K562 (cell line): ENCODE measurements around the gene CSNK1A1. TPM values are rescaled to one million over a fixed set of nuclear protein-coding genes. Genes with fewer than 3 reads are reported as not detected.

ENCODE experiments used
- BCL6 ChIP-seq: fragments of 250-450 bp; sonication (Bioruptor Pico); IDR thresholded peaks from 2 replicates; pipeline ENCODE4 v1.4.0; 2020
- CEBPB ChIP-seq: fragments of 450-650 bp; IDR thresholded peaks from 2 replicates; pipeline ENCODE4 v1.6.1; 2016; ENCODE audit warnings: missing genetic modification characterization, missing compliant biosample characterization
- FOS ChIP-seq: IDR thresholded peaks from 3 replicates; pipeline ENCODE4 v1.6.1; 2011; ENCODE audit not compliant: insufficient read length; ENCODE audit errors: extremely low read depth
- FOSL1 ChIP-seq: fragments of 200-800 bp; sonication (Bioruptor generic); conservative IDR thresholded peaks from 2 replicates; pipeline ENCODE4 v1.6.1; 2016; ENCODE audit warnings: missing genetic modification characterization, missing compliant biosample characterization
- FOXJ2 ChIP-seq: fragments of 200-800 bp; sonication (Bioruptor generic); IDR thresholded peaks from 2 replicates; pipeline ENCODE4 v1.6.1; 2016; ENCODE audit warnings: missing genetic modification characterization, missing compliant biosample characterization
- MECOM ChIP-seq: fragments of 250-450 bp; sonication (Bioruptor Pico); IDR thresholded peaks from 2 replicates; pipeline ENCODE4 v1.8.0; 2022; ENCODE audit warnings: inconsistent platforms
- MEF2D ChIP-seq: conservative IDR thresholded peaks from 2 replicates; pipeline ENCODE4 v1.6.1; 2016; ENCODE audit warnings: low read depth, missing genetic modification characterization, missing compliant biosample characterization
- PTBP1 ChIP-seq: fragments of 200-400 bp; formaldehyde crosslinking; IDR thresholded peaks from 2 replicates; pipeline ENCODE4 v1.6.1; 2017; ENCODE audit warnings: low read depth, low read length
- RUNX1 ChIP-seq: sonication (generic); IDR thresholded peaks from 2 replicates; pipeline ENCODE4 v1.6.1; 2016; ENCODE audit warnings: antibody characterized with exemption, low read depth
- ZNF316 ChIP-seq: fragments of 450-650 bp; IDR thresholded peaks from 2 replicates; pipeline ENCODE4 v1.6.1; 2016
- polyA plus RNA-seq, 8 experiments: library from polyadenylated mRNA; depleted of rRNA in 4 of 8; stranded (reverse) in 5 of 8; unstranded in 3 of 8; fragments of >200 nt; fragmentation: Nextera tagmentation in 2 of 8; fragmentation: Illumina TruSeq in 1 of 8; extraction: Ambion mirVana in 2 of 8; extraction: Trizol in 1 of 8; gene quantifications; 2 replicates each; pipeline versions ENCODE4 v1.2.1 to v1.2.3, GENCODE V29; 2011 to 2014; ENCODE audit warnings: inconsistent platforms in 1 of 8, missing spikeins in 1 of 8
- total RNA-seq, 7 experiments: library from RNA; depleted of rRNA in 6 of 7; stranded (reverse); fragments of >200 nt in 6 of 7; fragmentation: Illumina TruSeq in 2 of 7; extraction: Trizol in 2 of 7; gene quantifications; 2 replicates each; pipeline versions ENCODE4 v1.2.1 to v1.2.3, GENCODE V29; 2011 to 2021; ENCODE audit warnings: low replicate concordance in 1 of 7
- TF ChIP-seq, protein P1 (sequence below), 2 experiments: fragments of 450-650 bp; IDR thresholded peaks; 2 replicates each; pipeline ENCODE4 v1.6.1; 2016
- TF ChIP-seq, protein P2 (sequence below): fragments of 250-450 bp; sonication (Bioruptor Pico); IDR thresholded peaks from 2 replicates; pipeline ENCODE4 v1.5.0; 2021
- TF ChIP-seq, protein P3 (sequence below): fragments of 450-650 bp; IDR thresholded peaks from 2 replicates; pipeline ENCODE4 v1.6.1; 2018; ENCODE audit not compliant: partially characterized antibody
- TF ChIP-seq, protein P4 (sequence below): fragments of 450-650 bp; IDR thresholded peaks from 2 replicates; pipeline ENCODE4 v1.6.1; 2017; ENCODE audit warnings: antibody characterized with exemption, mild to moderate bottlenecking
- TF ChIP-seq, protein P5 (sequence below): sonication (generic); formaldehyde crosslinking; IDR thresholded peaks from 2 replicates; pipeline ENCODE4 v1.8.1; 2022; ENCODE audit warnings: missing genetic modification reagents

Gene CSNK1A1
- total and polyA plus RNA-seq, 9 of the 15 experiments (the other 6 are each of a cell fraction or from before 2014, with no cell fraction given) = 49.1 to 196 (median 154) TPM

DNA sequence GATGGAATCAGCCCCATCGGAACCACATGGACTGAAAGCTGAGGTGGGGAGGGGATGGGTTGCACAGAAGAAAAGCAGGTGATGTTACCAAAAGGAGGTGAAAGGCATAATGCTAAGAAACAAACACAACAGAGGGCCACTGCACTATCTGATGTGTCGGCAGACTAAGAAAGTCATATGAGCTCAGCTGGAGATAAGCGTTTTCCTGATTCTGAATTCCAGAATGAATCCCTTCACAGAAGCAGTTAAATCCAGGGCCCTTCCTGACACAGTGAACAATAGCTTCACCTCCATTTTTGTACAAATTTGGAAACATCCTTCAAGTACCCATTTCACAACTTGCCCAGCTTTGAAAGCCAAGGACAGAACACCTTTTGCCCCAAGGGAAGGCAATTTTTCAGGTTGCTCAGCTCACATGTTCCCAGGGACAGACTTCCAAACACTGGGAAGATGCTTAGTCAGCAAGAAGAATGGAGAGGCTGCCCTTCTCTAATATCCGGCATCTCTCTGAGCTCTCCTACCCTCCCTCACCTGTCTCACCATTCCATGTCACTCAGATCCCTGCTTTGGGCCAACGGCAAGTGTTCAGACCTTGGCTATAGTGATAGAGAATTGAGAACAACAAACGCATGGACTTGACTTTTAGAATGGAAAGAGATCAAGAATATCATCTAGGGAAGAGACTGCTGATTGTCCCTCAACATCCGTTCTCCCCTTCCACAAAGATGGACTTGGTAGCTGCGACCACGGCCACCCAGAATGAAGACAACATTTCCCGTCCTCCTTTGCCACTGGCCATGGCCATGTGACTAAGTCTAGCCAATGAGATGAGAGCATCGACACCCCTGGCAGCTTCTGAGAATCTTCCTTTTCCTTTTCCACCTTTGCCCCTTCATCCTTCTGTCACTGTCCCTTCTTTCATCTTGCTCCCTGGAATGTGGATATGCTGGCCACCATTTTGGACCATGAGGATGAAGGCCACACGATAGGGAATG, 103.6 kb downstream of the CSNK1A1 start (continued):
- TF ChIP-seq MECOM (CRISPR knock-in tag) (0 out of 2 replicates have a peak, but pooled peaks have one; percentile 15), PTBP1 (no peak), FOS (peak; percentile 31), RUNX1 (no peak), FOXJ2 (peak; percentile 87), FOSL1 (tag) (0 out of 2 replicates have a peak, but pooled peaks have one; percentile 28), CEBPB (0 out of 2 replicates have a peak, but pooled peaks have one; percentile 10), BCL6 (CRISPR knock-in tag) (no peak), MEF2D (tag) (0 out of 2 replicates have a peak, but pooled peaks have one; percentile 21), ZNF316 (peak; percentile 94)
- TF ChIP-seq, protein P1, sequence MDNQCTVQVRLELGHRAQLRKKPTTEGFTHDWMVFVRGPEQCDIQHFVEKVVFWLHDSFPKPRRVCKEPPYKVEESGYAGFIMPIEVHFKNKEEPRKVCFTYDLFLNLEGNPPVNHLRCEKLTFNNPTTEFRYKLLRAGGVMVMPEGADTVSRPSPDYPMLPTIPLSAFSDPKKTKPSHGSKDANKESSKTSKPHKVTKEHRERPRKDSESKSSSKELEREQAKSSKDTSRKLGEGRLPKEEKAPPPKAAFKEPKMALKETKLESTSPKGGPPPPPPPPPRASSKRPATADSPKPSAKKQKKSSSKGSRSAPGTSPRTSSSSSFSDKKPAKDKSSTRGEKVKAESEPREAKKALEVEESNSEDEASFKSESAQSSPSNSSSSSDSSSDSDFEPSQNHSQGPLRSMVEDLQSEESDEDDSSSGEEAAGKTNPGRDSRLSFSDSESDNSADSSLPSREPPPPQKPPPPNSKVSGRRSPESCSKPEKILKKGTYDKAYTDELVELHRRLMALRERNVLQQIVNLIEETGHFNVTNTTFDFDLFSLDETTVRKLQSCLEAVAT (IDR thresholded peaks at IDR 0.05) = 0 out of 4 replicates have a peak, but pooled peaks of 1 of the 2 experiments have one; percentile 41
- TF ChIP-seq, protein P2, sequence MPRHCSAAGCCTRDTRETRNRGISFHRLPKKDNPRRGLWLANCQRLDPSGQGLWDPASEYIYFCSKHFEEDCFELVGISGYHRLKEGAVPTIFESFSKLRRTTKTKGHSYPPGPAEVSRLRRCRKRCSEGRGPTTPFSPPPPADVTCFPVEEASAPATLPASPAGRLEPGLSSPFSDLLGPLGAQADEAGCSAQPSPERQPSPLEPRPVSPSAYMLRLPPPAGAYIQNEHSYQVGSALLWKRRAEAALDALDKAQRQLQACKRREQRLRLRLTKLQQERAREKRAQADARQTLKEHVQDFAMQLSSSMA (CRISPR knock-in tag) = no peak
- TF ChIP-seq, protein P3, sequence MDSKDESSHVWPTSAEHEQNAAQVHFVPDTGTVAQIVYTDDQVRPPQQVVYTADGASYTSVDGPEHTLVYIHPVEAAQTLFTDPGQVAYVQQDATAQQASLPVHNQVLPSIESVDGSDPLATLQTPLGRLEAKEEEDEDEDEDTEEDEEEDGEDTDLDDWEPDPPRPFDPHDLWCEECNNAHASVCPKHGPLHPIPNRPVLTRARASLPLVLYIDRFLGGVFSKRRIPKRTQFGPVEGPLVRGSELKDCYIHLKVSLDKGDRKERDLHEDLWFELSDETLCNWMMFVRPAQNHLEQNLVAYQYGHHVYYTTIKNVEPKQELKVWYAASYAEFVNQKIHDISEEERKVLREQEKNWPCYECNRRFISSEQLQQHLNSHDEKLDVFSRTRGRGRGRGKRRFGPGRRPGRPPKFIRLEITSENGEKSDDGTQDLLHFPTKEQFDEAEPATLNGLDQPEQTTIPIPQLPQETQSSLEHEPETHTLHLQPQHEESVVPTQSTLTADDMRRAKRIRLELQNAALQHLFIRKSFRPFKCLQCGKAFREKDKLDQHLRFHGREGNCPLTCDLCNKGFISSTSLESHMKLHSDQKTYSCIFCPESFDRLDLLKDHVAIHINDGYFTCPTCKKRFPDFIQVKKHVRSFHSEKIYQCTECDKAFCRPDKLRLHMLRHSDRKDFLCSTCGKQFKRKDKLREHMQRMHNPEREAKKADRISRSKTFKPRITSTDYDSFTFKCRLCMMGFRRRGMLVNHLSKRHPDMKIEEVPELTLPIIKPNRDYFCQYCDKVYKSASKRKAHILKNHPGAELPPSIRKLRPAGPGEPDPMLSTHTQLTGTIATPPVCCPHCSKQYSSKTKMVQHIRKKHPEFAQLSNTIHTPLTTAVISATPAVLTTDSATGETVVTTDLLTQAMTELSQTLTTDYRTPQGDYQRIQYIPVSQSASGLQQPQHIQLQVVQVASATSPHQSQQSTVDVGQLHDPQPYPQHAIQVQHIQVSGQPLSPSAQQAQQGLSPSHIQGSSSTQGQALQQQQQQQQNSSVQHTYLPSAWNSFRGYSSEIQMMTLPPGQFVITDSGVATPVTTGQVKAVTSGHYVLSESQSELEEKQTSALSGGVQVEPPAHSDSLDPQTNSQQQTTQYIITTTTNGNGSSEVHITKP = peak; percentile 46
- TF ChIP-seq, protein P4, sequence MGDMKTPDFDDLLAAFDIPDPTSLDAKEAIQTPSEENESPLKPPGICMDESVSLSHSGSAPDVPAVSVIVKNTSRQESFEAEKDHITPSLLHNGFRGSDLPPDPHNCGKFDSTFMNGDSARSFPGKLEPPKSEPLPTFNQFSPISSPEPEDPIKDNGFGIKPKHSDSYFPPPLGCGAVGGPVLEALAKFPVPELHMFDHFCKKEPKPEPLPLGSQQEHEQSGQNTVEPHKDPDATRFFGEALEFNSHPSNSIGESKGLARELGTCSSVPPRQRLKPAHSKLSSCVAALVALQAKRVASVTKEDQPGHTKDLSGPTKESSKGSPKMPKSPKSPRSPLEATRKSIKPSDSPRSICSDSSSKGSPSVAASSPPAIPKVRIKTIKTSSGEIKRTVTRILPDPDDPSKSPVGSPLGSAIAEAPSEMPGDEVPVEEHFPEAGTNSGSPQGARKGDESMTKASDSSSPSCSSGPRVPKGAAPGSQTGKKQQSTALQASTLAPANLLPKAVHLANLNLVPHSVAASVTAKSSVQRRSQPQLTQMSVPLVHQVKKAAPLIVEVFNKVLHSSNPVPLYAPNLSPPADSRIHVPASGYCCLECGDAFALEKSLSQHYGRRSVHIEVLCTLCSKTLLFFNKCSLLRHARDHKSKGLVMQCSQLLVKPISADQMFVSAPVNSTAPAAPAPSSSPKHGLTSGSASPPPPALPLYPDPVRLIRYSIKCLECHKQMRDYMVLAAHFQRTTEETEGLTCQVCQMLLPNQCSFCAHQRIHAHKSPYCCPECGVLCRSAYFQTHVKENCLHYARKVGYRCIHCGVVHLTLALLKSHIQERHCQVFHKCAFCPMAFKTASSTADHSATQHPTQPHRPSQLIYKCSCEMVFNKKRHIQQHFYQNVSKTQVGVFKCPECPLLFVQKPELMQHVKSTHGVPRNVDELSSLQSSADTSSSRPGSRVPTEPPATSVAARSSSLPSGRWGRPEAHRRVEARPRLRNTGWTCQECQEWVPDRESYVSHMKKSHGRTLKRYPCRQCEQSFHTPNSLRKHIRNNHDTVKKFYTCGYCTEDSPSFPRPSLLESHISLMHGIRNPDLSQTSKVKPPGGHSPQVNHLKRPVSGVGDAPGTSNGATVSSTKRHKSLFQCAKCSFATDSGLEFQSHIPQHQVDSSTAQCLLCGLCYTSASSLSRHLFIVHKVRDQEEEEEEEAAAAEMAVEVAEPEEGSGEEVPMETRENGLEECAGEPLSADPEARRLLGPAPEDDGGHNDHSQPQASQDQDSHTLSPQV = peak; percentile 58
- TF ChIP-seq, protein P5, sequence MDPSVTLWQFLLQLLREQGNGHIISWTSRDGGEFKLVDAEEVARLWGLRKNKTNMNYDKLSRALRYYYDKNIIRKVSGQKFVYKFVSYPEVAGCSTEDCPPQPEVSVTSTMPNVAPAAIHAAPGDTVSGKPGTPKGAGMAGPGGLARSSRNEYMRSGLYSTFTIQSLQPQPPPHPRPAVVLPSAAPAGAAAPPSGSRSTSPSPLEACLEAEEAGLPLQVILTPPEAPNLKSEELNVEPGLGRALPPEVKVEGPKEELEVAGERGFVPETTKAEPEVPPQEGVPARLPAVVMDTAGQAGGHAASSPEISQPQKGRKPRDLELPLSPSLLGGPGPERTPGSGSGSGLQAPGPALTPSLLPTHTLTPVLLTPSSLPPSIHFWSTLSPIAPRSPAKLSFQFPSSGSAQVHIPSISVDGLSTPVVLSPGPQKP (CRISPR knock-in tag) = no peak
